GM18909 (cell line): ENCODE results near the gene PCDHGB4.
A peak's percentile ranks its signal among the peaks of the same experiment; 100 is the strongest.
"Not testable (repeated sequence)": the region's sequence is repeated elsewhere in the genome, so short reads cannot be mapped to it uniquely, and the experiment has no call there.

Experiments
- ATAC-seq: cut with Tn5 transposase; IDR thresholded peaks from one replicate; pipeline ENCODE4 v1.9.1; 2021; ENCODE audit warnings: mild to moderate bottlenecking; ENCODE audit not compliant: unreplicated experiment, poor library complexity

Gene PCDHGB4

GRCh38 chr5:141397756-141398551 lies 10.5 kb downstream of the PCDHGB4 start, which contains the start of gene PCDHGB5:
Gene PCDHGB5, plus strand, starts transcription at chr5:141397947. Its CDS starts 181 bp downstream, at chr5:141398128.
- ATAC-seq: peak; percentile 85

- ATAC-seq: no peak
These were observed 11.1 kb downstream of the PCDHGB4 start for GRCh38 chr5:141398608-141399007.

- no peak for ATAC-seq
These were observed 12.2 kb downstream of the PCDHGB4 start for GRCh38 chr5:141399555-141400258.

GRCh38 chr5:141402553-141403243 lies 15.2 kb downstream of the PCDHGB4 start, which contains the start of gene PCDHGA9:
Gene PCDHGA9, plus strand, starts transcription at chr5:141402778. Its CDS starts 175 bp downstream, at chr5:141402953.
- ATAC-seq: no peak

- ATAC-seq: no peak
These were observed 15.9 kb downstream of the PCDHGB4 start for GRCh38 chr5:141403387-141403786.

GRCh38 chr5:141407790-141408505 lies 20.4 kb downstream of the PCDHGB4 start, which contains the start of gene PCDHGB6:
Gene PCDHGB6, plus strand, starts transcription at chr5:141408021. Its CDS starts 182 bp downstream, at chr5:141408203.
- ATAC-seq: peak; percentile 70

- ATAC-seq: no peak
These were observed 22.3 kb downstream of the PCDHGB4 start for GRCh38 chr5:141409598-141410306.

GRCh38 chr5:141411575-141411974 lies 24.1 kb downstream of the PCDHGB4 start:
- ATAC-seq: no peak

- peak; percentile 79 for ATAC-seq
These were observed 25.5 kb downstream of the PCDHGB4 start, which contains the start of gene PCDHGA10 for GRCh38 chr5:141412854-141413539. Gene PCDHGA10, plus strand, starts transcription at chr5:141412987. Its CDS starts 189 bp downstream, at chr5:141413176.

GRCh38 chr5:141413540-141414069 lies 26.1 kb downstream of the PCDHGB4 start:
- ATAC-seq: no peak

- ATAC-seq: not testable (repeated sequence)
These were observed 27.2 kb downstream of the PCDHGB4 start for GRCh38 chr5:141414548-141415274.

- not testable (repeated sequence) for ATAC-seq
These were observed 27.7 kb downstream of the PCDHGB4 start for GRCh38 chr5:141415275-141415618.

- peak; percentile 85 for ATAC-seq
These were observed 30.1 kb downstream of the PCDHGB4 start, which contains the start of gene PCDHGB7 for GRCh38 chr5:141417494-141418172. Gene PCDHGB7, plus strand, starts transcription at chr5:141417677. Its CDS starts 183 bp downstream, at chr5:141417860.

GRCh38 chr5:141419074-141419880 lies 31.8 kb downstream of the PCDHGB4 start:
- ATAC-seq: no peak

GRCh38 chr5:141420855-141421488 lies 33.5 kb downstream of the PCDHGB4 start, which contains the start of gene PCDHGA11:
Gene PCDHGA11, plus strand, starts transcription at chr5:141421051. Its CDS starts 177 bp downstream, at chr5:141421228.
- ATAC-seq: peak; percentile 46

- no peak for ATAC-seq
These were observed 34.0 kb downstream of the PCDHGB4 start for GRCh38 chr5:141421489-141421855.
